GM18951 (cell line): ENCODE data around the gene GFAP.

Experiments used
- POLR2A ChIP-seq: IDR thresholded peaks from 4 replicates; pipeline ENCODE4 v1.6.1; 2011; ENCODE audit warnings: mild to moderate bottlenecking; ENCODE audit not compliant: insufficient read length, insufficient read depth; ENCODE audit errors: extremely low read depth
- in situ Hi-C: fragments of 300-500 bp; cut with MboI; formaldehyde crosslinking; loops from one replicate; pipeline ENCODE4 v1.12.0; 2022; ENCODE audit warnings: low sequenced_read_pairs, mixed read lengths, inconsistent platforms; ENCODE audit not compliant: unreplicated experiment

The GFAP gene

DNA sequence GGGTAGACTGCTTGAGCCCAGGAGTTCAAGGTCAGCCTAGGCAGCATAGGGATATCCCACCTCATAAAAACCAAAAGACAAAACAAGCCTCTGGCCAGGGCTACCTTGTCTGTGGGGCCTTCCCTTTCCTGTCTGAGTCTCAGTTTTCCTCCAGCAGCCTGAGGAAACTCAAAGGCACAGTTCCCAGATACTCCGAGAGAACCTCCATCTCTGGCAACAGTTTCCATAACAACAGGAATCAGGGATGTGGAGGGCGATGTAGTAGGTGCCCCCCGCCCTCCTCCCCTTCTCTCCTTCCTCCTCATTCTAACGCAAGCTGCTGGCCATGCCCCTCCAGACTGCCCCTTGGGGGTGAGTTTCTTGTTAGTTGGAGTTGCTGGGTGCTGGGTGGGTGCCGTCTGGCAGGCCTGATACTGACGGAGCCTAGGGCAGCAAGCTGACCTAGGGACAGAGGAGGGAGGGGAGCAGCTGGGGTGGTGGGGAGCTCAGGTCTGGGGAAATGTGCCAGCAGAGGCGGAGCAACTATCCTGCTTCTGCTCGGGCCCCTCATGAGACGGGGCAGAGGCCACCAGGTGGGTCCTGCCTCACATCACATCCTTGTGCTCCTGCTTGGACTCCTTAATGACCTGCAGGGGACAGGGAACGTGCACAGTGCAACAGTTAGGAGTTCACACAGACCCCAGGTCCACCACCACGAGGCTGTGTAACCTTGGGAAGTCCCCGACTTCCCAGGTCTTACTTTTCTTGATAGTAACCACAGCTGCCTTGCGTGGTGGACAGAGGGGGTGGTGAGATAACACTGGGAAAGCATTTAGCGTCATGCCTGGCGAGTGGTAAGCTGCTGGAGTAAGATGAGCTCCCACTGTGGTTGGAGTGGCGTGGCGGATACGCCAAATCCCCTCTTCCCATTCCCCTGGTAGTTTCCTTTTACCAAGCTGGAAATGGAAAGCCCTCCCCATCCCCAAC lies 8.3 kb downstream of the GFAP start:
- in situ Hi-C loops: no loop called here
- TF ChIP-seq POLR2A: no peak

DNA sequence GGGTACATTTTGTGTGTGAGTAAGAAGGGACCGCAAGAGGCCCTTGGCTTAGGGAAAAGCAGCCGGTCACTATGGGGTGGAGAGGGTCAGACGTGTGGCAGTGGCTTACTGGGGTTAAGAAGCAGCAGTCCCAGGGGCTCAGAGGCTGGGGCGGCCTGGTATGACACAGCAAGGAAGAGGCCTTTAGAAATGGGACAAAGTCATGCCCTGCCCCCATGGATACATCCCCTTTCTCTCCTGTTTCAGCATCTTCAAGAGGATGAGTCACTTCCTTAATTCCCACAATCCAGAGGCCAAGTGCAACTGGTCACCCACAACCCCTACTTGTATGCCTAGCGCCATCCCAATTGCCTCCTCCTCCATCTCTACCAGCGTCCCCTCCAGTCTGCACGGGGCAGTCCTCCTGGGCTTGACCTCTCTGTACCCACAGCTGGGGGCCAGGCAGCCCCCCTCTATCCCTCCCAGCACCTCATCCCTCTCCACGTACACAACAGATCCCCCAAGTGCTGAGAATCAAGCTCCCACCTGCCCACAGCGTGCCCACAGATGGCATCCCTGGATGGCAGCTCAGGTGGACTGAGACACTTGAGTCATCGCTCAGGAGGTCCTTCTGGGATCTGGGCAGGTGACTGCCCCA lies 9.2 kb downstream of the GFAP start:
- in situ Hi-C loops: no loop called here
- TF ChIP-seq POLR2A: no peak

DNA sequence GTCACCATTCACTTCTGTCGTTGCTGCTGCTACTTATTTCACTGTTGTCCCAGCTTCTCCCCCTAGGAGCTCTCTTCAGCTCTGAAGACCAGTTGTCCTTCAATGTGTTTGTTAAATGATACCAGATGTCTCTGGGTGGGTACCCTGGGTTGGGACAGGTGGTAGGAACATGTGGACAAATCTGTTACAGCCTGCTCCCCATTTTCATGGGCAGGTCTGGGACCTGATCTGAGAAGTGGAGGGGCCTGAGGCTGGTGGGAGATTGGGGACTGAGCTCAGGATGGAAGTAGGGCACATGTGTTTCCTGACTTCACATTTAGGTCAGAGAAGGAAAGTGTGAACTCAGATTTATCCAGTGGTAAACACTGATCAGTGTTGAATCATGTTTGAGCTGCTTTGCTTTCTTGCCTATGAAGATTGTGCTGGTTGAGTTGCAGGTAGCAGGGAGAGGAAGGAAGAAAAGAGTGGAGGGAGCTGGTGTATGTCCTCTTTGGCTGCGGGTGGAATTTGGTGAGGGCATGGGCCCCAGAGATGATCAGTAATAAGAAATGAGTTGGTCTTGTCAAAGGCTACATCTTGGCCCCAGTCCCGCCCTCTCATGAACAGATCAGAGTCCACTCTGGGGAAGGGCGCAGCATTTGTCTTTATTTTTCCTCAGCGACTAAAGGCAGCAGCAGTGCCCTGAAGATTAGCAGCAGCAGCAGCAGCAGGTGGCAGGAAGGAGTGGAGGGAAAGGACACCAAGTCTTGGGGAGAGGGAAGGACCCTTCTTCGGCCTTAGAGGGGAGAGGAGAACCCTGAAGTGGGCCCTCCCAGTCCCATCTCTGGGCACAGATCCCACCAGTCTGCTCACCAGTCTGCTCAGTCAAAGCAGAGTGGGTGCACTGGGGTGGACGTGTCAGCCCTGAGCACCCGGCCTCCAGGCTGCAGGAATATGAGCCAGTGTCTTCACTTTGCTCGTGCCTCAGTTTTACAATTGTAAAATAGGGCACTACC lies 10.0 kb downstream of the GFAP start:
- in situ Hi-C loops: no loop called here
- no peak for TF ChIP-seq POLR2A

DNA sequence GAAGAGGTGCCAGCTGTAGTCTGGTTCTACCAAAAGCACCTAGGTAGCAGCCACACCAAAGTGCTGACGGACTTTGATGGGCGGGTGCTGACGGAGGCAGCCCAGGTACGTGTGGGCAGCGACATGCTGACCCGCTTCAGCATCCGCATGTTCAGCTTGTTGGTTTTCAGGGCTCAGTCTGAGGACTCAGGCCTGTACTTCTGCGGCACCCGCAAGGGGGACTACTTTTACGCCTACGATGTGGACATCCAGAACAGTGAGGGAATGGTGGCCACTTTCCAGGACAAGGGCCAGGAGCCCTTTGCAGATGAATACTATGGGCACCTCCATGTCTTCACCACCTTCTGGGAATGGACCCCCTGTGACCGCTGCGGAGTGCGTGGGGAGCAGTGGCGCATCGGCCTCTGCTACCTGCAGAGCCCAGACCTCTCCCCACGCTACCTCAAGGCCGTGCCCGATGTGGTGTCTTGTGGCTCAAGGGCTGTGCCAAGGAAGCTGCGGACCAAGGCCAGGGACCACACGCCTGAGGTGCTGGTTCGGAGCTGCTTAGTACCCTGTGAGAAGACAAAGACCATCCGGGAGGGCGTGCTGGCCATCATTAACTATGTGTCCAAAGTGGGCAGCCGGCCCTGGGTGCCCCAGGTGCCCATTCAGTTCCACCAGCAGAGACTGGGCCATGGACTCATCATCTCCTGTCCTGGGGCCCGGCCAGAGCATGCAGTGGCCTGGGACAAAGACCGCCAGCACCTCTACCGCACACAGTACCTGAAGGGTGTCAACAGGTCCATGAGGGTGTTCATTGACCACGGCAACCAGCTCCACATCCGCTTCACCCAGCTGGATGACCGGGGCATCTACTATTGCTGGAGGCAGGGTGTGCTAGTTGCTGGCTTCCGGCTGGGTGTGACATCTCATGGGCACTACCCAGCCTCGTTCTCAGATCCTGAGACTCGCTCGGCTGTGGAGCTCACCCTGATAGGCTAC lies 11.0 kb downstream of the GFAP start:
- no peak for TF ChIP-seq POLR2A

DNA sequence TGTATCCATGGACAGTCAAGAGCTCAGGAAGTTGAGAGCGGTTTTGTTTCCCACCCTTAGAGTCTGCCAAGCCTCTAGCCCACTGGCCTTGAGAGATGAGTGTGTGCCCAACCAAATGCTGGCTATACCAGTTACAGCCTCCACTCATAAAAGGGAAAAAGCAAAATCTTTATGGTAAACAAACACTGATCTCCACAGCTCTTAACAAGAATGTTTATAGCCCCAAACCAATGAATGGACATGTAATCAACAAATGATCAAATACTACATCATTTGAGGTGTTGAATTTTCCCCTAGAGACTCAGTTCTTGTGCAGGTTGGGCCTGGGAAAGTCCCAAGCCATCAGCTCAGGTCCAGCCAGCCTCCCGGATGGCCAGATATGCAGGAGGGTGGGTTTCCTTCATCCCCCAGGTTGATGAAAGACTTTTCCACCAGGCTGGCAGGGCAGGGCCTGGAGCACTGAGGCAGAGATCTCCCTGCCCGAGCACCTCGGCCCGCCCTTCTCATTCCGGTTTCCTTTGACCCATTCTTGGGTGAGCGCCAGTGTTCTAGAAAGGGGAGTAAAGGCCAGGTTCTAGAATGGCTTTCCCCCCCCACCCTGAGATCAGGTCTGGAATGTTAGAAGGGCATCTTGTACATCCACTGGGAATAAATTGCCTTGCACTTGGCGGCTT lies 12.2 kb downstream of the GFAP start:
- in situ Hi-C loops: no loop called here

More for the DNA sequence above, 11.0 kb downstream of the GFAP start:
- in situ Hi-C loops: no loop called here

DNA sequence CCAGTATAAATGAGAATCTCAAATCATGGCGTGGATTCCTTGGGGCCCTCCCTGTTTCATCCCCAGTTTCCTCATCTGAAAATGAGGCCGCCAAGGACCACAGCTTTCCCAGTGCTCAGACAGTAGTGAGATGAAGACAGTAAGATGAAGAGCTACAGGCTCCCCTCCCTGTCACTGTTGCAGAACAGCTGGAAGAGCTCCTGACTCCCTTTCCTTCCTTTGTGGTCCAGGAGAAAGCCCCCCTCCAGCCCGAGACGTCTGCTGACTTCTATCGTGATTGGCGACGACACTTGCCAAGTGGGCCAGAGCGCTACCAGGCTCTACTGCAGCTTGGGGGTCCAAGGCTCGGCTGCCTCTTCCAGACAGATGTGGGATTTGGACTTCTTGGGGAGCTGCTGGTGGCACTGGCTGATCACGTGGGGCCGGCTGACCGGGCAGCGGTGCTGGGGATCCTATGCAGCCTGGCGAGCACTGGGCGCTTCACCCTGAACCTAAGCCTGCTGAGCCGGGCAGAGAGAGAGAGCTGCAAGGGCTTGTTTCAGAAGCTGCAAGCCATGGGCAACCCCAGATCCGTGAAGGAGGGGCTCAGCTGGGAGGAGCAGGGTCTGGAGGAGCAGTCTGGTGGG lies 13.1 kb downstream of the GFAP start:
- in situ Hi-C loops: no loop called here
- no peak for TF ChIP-seq POLR2A

More for the DNA sequence above, 12.2 kb downstream of the GFAP start:
- no peak for TF ChIP-seq POLR2A

DNA sequence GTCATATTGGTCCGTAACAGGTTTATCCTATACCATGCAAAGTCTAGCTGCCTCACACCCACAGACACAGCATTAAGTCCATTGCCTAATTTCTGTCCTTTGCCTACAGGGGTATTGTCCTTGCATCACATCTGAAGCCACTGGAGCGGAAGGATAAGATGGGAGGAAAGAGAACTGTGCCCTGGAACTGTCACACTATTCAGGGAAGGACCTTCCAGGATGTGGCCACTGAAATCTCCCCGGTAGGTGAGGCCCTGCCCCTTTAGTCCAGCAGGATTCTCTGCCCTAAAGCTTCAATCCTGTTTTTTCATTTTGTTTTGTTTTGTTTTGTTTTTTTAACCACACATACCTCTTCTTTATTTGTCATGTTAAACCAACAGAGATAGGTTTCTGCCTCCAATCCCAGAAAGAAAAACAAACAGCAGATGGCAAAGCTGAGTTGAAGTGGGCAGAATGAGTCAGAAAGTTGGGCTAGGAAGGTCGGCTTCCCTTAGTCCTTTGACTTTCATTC lies 13.8 kb downstream of the GFAP start:
- in situ Hi-C loops: no loop called here
- no peak for TF ChIP-seq POLR2A

DNA sequence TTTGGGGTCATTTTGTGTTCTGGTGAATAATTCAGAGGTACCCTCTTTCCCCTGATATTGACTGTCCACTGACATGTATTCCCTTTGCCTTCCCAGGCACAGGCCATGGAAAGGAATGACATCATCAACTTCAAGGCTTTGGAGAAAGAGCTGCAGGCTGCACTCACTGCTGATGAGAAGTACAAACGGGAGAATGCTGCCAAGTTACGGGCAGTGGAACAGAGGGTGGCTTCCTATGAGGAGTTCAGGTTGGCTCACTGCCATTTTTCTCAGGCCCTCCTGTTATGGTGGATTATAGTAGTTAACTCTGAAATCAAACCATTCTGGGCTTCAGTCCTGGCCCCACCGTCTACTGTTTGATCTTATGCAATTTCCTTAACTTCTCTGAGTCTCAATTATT lies 14.4 kb downstream of the GFAP start:
- no peak for TF ChIP-seq POLR2A
- in situ Hi-C loops: no loop called here

DNA sequence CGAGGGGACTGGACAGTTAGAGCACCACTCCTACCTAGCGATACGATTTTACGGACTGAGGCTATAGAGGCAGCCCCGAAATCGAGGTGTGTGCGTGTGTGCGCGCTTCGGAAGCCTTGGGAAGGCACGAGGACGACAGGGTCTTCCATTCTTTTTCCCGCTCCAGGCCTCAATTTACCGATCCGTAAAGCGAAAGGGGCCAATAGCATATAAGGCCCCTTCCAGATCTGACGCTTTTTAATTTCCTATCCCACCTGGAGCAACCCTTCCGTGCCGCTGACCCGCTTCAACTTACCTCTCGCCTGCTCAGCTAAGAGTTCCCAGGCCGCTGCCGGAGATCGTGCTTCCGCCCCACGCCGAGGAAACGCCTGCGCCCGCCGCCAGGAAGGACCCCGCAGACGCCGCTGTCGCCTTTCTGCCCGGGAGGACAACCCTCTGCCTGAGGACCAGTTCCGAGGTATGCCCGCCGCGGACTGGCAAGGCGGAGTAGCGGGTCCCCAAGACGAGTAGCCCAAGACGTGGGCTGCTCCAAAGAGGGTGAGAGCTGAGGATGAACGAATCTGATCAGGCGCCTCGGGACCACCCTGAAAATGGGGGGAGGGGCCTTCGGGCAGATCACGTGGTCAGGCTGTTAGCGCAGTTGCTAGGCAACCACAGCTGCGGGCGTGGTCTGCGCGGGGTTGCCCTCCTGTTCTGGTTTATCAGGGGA lies 16.1 kb downstream of the GFAP start, which contains the start of gene EFTUD2:
TSS of gene EFTUD2 (minus strand) at position 372 of the 709 bp plus-strand sequence. CDS start 4,924 bp downstream, outside the sequence.
- TF ChIP-seq POLR2A: peak; percentile 85
- in situ Hi-C loops: no loop called here

DNA sequence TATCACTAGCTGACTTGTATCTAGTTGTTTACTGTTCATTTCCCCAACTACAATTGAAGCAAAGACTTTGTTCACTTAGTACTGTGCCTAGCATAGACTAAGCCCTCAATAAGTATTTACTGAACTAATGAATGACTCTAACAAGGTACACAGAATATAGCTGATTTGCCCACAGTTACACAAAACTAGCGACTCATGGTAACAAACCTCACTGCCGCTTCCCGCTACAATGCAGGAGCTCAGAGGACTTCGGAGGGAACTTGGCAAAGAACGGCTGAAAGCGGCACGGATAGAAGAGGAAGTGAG lies 16.6 kb downstream of the GFAP start:
- TF ChIP-seq POLR2A: no peak
- in situ Hi-C loops: no loop called here
